HG02798 (cell line): ENCODE data around the gene E2F8.

ENCODE experiments used
- ATAC-seq: cut with Tn5 transposase; IDR thresholded peaks from one replicate; pipeline ENCODE4 v1.9.1; 2021; ENCODE audit warnings: mild to moderate bottlenecking; ENCODE audit not compliant: unreplicated experiment, poor library complexity

E2F8 gene

DNA sequence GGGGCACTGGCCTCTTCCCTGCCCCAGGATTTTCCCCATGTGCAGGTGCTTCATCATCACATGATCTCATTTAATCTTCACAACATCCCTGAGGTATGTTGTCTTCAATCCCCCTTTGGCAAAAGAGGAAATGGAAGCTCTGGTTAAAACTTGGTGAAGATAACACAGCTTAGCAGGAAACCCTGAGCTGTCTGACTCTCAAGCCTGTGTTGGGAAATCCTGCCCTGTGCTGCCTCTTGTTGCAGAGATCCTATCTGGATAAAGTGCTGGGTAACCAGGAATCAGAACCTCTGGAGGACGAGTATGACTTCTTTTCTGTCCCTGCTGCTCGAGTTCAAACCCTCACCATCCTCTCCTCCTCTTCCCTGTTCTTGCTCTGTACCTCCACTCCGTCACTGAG, 13.1 kb upstream of the E2F8 start:
- ATAC-seq, result no peak

DNA sequence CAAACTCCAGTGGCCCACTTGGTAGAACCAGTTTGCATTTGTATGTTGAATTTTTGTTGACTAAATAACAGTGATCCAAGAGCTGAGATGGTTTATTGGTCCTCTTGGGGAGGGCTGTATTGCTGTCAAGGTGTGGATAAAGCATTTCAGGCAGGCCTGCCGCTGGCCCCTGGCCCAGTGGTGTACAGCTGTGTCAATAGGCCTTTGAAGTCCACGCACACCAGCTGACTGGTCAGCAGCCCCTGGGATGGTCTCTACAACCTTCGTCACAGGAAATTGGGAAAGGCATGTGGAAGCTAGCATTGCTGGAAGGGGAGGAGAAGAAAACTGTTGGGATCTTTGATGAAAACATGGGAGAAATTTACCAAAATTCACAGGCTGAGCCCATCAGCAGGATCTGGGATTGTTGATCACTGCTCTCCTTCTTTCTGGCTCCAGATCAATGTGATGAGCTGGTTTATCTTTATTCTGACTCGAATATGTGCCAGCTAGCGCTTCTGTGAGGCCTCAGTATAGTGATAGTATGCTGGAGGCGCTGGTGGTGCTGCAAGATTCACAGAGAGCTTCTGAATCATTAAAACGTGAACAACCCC, 12.5 kb upstream of the E2F8 start:
- ATAC-seq, result no peak

DNA sequence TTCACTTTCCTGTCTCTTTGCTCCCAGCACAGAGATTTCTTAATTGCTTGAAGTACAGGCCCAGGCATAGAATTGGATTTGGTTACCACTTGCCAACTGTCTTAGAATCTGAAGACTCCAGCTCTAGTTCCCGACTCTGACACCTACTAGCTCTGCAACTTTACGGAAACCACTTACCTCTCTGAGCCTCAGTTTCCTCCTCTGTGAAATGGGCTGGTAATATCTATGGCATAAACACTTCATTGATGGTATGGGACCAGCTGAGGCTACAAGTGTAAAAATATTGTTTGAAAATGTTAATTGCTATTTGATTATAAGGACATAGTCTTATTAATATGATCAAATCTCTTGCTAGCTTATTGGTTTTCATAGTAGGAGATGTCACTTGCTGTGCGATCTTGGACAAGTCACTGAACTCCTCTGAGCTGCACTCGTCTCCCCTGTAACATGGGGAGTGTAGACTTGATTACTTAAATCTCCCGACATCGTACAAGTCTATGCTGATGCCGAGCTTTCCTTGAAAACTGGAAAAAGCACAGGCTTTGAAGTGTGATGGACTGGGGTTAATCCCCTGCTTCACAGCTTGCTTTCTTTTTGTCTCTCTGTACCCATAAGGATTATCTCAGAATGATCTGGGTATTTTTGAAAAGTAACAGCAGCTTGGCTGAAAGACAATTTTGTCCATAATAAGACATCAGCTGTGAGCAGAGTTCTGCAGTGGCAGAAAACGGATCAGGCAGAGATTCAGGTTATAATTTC, 11.8 kb upstream of the E2F8 start:
- ATAC-seq, result no peak

GRCh38 chr11:19251577-19251976, 10.8 kb upstream of the E2F8 start:
- no peak for ATAC-seq

DNA sequence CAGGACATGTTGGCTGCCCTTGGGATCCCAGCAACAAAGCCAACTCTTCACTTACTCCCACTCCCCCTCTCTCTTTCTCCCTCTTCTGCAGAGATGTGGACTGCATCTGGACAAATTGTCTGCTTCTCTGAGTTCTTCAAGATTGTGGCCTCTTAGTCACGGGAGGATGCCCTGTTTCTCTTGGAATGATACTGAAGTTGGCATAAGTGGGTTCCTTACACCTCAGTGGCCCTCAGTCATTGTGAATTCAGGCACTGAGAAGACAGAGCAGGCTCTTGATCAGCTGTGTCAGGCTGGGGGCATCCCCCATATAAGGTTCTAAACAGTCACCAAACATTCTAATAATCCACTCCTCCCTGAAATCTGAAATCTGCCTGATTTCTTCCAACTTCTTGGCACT, 6.1 kb upstream of the E2F8 start:
- no peak for ATAC-seq

- no peak for ATAC-seq
Measured at GRCh38 chr11:19245351-19245750, 4.6 kb upstream of the E2F8 start.

GRCh38 chr11:19244621-19245020, 3.9 kb upstream of the E2F8 start:
- ATAC-seq, result no peak

GRCh38 chr11:19244084-19244483, 3.3 kb upstream of the E2F8 start:
- no peak for ATAC-seq

DNA sequence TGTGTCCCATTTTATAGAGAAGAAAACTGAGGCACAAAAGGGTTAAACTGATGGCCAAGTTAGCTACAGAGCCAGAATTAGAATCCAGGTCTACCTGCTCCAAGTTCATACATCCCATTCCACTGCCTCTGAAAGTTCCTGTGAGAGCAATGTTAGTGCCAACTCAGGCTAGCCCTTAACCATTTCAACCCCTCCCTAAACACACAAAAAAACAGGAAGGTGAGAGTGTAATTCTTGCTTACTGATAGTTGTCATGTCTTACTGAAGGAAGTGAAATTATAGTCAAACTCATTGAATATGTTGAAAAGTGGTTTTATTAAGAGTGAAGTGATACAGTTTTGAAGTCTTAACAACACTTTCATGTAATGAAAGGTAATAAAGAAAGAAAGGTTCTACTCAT, 2.9 kb upstream of the E2F8 start:
- ATAC-seq, result no peak

GRCh38 chr11:19243143-19243542, 2.4 kb upstream of the E2F8 start:
- no peak for ATAC-seq

DNA sequence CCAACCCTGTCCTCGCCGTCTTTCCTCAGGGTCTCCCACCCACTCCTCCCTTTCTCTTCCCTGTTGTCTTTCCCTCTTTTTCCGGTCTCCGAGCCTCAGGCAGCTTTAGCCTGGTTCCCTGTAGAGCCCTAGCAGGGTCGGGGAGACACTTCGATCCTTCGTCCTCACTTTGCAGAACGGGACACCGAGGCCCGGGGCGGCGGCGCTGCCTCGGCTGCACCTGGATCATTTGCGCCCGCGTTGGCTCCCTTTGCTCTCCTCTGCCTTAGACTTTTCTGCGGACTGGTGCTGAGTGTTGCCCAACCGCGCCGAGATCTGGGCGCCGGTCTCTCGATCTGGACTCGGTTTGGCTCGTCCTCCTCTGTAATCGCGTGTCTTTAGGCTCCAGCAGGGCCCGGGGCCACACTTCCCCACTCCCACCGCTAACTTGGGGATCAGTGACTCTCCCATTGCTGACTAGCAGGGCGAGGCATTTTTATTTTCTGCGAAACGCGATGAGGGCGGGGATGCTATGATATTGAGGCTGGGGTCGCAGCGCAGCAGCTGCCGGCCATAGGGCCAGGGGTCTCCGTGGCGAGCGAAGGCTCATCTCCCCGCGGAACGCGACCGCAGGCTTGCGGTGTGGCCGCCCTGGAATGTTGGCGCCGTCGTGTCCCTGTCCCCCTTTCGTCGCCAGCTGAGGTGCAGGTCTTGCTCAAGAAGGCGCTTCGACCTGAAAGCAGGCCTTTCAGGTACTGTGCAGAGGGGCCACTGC, 1.6 kb upstream of the E2F8 start:
- no peak for ATAC-seq

DNA sequence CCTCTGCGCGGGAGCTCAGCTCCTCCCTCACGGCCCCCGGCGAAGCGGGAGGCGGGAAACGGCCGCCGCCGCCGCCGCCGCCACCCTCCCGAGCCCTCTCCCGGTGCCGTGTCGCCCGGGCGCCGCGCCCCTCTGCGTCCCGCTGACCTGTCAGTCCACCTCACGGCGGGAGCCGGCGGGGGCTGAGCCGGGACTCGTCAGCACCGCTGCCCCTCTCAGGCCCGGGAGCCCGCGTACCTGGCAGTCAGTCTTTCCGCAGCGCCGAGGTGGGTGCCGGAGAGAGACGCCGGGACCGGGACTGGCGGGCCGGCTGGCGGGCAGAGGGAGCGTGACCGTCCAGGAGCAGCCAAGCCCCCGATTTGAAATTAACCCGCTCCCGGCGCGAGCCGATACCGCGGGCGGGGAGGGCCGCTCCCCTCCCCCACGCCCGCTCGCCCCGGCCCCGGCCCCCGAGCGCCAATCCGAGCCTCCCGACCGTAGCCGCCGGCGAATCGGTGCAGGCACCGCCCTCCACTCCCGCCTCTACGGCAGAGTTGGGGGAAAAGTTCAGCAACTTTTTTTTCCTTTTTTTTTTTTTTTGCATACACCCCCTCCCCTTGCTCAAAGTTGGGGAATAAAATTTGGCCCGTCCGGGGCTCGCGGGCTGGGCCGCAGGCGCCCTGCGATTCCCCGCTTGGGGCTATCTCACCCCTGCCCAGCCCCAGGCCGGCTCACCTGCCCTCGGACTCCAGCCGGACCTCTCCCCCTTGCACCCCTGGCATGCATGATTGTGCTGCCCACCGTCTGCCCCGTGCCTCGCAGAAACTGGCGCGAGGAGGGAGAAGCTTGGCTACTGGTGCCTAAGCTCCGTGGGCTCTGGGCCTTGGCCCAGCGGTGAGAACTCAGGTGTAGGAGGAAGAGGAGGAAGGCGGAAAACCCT, 774 bp upstream of the E2F8 start:
- ATAC-seq, result peak; percentile 28

DNA sequence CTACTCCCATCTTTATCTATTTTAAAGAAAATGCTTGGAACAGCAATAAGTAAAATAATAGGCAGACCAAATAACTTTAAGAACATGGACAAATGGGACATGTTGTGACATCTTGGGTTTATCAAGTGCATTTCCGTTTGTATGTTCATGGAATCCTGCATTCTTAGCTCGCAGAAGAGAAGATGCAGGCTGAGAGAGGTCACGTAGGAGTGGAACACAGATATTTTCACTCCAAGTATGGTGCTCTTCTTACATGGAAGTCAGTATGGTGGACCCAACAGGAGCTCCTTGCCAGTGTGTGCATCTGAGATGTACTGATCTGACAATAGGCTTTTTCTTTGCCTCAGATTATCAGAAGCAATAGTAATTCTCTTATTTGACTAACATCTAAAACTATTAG, 1.7 kb downstream of the E2F8 start:
- no peak for ATAC-seq

DNA sequence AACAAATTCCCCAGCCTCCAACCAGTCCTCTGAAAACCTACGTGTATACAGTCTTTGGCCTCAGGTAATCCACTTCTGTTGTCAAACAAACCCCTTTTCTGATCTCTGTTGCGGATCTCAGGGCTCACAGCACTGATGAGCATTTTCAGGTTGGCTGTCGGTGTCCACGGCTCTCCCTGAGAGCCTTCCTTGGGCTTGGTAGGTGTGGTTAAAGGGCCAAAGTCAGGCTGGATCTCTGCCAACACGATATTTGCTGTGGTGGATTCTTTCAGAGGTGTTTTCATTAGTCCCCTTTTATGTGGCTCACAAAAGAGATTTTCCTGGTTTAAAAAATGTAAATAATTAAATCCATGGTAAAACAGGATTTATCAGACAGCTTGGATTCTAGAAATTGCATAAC, 2.9 kb downstream of the E2F8 start:
- ATAC-seq, result no peak

GRCh38 chr11:19237381-19237780, 3.4 kb downstream of the E2F8 start:
- no peak for ATAC-seq

- no peak for ATAC-seq
Measured at GRCh38 chr11:19234231-19234817, 6.4 kb downstream of the E2F8 start.

DNA sequence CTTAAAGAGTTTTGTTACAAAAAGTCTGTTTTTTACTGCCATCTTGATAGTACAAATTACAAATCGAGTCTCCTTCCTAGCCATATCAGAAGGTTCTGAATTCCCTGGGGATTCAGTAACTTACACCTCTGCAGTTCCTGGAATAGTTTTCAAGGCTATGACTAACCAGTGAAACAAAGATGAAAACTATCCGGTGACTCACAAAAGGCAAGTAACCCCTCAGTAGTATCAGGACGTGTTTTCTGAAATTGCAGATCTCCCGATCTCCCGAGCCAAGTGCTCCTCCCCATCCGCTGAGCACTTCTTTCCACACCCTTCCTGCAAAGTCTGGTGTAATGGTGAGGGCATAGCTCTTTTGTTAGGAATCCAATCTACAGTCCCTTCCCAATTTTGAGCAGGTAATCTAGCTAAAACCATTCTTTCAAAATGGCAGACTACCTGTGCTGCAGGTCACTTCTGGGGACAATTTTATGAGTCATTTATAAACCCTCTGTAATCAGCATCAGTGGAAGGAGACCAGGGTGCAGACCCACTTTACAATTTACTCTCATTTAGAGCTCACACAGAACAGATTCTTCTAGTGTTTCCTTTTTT, 7.7 kb downstream of the E2F8 start:
- no peak for ATAC-seq

DNA sequence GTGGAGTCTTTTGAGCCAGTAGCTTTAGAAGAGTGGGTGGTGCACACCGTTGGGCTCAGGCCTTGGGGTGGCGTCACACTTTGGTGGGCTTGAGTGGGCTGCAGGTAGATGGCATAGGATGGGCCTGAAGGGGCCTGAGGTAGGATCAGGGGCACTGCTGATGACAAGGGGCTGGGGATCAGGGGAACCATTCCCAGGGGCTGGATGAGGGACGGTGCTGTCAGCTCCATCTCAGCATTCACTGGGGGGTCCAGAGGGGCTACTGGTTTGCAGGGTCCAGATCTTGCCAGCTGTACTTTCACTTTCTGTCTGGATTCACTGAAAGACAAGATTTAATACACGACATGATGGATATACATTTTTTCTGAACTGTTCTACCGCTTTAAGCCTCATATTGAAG, 11.1 kb downstream of the E2F8 start:
- no peak for ATAC-seq

- ATAC-seq, result no peak
Measured at GRCh38 chr11:19228968-19229367, 11.8 kb downstream of the E2F8 start.
